ENCODE results near the gene SLC38A2. TPM values are rescaled to one million over a fixed set of nuclear protein-coding genes. Genes with fewer than 3 reads are reported as not detected.
"Not testable (repeated sequence)": the region's sequence is repeated elsewhere in the genome, so short reads cannot be mapped to it uniquely, and the experiment has no call there.

The SLC38A2 gene
- total RNA-seq = 260 and 387 TPM in 2 replicates

DNA sequence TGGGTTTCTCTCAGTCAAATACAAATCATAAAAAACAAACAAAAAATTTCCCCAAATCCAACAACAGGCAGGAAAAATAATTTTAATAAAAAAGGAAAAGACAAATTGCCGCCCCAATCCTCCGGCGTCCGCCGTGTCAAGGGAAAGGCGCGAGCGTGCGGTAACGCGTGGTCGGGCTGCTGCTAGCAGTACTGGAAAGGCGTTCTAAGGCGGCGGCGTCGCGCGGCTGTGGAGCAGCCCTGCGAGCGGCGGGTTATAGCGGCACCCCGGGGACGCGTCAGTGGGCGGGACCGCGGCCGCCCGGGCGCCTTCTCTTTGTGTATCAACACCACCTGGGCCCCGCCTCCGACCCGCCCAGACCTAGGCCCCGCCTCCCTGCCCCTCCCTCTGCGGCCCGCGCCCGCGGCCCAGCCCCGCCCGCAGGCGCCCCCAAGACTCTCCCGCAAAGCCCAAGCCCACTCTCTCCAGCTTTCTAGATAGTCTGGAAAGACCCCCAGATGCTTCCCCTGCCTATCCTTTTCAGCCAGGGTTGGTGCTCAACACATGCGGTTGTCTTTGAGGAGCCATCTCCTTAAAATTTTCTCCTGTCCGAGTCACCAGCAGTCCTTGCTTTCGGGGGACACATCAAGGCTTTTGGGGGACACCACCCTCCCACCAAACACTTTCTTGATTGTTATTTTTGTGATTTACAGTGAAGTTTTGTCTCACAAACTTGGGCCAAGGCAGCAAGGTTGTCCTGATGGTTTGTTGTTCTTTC, at the start of gene SLC38A2:
TSS of gene SLC38A2 (minus strand) at position 230 of the 757 bp plus-strand sequence. CDS start 1,480 bp downstream, outside the sequence.
- DNase-seq (ENCODE audit: extremely low read depth, low read depth, low spot score) = no peak

DNA sequence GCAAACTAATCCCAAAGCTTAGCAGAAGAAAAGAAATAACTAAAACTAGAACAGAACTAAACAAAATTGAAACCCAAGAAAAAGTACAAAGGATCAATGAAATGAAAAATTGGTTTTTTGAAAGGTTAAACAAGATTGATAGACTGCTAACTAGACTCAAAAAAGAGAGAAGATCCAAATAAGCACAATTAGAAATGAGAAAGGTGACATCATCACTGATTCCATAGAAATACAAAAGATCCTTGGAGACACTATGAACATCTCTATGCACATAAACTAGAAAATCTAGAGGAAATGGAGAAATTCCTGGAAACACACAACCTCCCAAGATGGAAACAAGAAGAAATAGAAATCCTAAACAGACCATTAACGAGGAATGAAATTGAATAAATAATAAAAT, 47.1 kb upstream of the SLC38A2 start:
- no peak for DNase-seq (ENCODE audit: extremely low read depth, low read depth, low spot score)

DNA sequence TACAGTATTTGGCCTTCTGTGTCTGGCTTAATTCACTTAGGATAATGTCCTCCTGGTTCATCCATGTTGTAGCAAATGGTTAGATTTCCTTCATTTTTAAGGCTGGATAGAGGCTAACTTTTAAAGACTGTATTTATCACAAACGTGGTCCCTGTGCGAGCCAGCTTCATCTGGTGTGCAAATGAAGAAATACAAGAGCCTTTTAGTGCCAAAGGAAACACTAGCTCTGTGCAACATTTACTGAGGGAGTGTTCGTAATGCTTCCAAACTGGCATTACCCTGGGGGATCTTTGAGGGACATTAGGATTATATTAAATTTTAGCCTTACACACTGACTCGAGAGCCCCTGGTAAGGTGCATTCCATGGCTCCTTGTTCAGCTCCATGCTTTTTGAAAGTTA, 43.0 kb upstream of the SLC38A2 start:
- DNase-seq (ENCODE audit: extremely low read depth, low read depth, low spot score) = no peak

- DNase-seq (ENCODE audit: extremely low read depth, low read depth, low spot score) = no peak
These were observed 42.2 kb upstream of the SLC38A2 start for GRCh38 chr12:46414591-46415268.

- no peak for DNase-seq (ENCODE audit: extremely low read depth, low read depth, low spot score)
These were observed 40.8 kb upstream of the SLC38A2 start for GRCh38 chr12:46413368-46413767.

DNA sequence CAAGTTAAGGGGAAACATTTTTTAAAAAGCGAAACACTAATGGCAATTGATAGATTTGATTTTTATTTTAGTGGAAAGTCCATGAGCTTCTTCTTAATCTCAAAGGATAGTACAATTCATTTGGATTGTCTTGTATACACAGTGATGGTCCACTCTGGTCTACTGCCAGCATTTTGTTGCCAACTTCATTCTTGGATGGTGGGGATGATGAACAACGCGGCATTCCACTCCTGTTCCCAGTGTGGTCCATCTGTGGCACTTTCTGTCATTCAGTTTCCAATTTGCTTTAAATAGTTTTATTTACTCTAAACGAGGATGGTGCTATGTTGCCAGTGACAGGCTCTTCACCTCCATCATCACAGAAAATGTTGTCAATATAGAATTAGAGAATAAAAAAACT, 40.3 kb upstream of the SLC38A2 start:
- DNase-seq (ENCODE audit: extremely low read depth, low read depth, low spot score) = no peak

- no peak for DNase-seq (ENCODE audit: extremely low read depth, low read depth, low spot score)
These were observed 37.9 kb upstream of the SLC38A2 start for GRCh38 chr12:46410495-46410894.

DNA sequence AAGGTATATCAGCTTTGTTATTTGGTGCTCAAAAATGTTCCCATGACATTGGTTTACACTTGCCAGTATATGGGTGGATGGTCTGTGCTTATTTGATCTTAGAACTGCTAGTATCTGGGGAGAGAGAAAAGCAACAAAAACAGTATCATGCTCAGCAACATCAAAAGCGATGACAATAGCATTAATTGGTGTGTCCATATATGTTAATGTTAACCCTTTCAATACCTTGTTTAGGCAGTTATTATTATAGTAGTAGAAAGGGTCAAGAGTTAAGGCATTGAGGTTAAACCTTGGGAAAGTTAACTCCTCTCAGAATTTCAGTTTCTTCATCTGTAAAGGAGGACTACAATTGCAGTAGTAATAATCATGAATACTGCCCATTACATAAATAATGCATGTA, 37.4 kb upstream of the SLC38A2 start:
- DNase-seq (ENCODE audit: extremely low read depth, low read depth, low spot score) = no peak

- DNase-seq (ENCODE audit: extremely low read depth, low read depth, low spot score) = no peak
These were observed 36.8 kb upstream of the SLC38A2 start for GRCh38 chr12:46409342-46409741.

DNA sequence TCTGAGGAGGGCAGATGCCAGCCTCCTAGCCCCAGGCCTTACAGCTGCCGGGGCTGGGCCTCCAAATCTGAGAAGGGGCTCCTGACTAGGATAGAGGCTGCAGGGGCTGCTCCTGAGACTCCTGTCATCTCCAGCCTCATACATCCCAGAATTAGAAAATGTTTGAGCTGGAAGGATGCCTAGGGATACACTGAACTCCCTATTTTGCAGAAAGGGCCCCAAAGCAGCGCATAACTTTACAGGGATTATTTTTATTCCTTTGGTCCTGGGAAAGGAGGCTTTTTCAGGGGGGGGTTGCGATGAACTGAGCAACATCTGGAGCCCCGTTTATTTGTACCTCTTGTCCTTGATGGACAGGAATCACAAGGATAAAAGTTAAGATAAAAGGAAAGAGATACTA, 35.9 kb upstream of the SLC38A2 start:
- DNase-seq (ENCODE audit: extremely low read depth, low read depth, low spot score) = no peak

GRCh38 chr12:46407361-46407760, 34.8 kb upstream of the SLC38A2 start:
- DNase-seq (ENCODE audit: extremely low read depth, low read depth, low spot score) = no peak

DNA sequence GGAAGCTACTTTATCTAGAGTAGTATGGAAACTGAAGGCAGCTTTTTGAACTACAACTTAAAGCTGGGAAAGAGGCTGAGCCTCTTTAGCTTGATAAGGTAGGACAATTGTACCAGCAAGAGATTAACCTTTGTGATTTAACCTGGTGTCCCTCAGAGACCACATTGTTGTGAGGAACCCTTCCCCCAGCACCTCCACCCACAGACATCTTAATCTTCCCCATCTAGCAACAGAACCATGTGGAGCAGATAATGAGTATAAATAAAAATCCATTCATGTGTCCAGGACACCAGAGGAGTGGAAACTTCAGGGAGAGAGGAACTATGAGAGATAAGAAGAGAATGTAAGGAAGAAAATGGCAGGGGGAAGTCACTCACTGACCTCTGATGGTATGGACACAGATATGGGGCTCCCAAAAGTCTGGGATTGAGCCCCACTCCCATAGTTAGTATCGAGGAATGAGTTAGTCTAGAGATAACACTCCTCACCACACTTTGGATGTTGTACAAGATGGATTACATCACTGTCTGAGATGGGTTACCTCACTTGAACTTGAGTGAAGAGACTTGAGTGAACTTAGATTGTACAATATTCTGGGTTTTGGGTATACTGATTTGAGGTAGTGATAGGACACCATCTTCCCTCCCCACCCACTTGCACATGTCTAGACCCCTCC, 33.9 kb upstream of the SLC38A2 start:
- DNase-seq (ENCODE audit: extremely low read depth, low read depth, low spot score) = no peak

- DNase-seq (ENCODE audit: extremely low read depth, low read depth, low spot score) = no peak
These were observed 32.2 kb upstream of the SLC38A2 start for GRCh38 chr12:46404733-46405132.

- DNase-seq (ENCODE audit: extremely low read depth, low read depth, low spot score) = no peak
These were observed 31.7 kb upstream of the SLC38A2 start for GRCh38 chr12:46404225-46404631.

DNA sequence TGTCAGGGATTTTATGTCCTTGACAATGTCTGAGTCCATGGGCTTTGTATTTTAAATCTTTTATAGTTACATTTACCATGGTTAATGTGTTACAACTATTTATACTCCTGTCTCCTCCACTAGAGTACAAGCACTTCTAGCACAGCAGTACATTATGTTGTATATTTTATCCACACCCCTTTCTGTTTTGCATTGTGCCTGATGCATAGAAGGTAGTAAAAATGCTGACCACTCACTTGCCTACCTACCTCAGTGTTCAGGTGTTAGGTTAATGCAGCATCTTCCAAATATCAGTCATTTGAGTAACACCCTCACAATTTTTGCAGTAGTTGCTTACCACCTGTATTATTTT, 31.1 kb upstream of the SLC38A2 start:
- no peak for DNase-seq (ENCODE audit: extremely low read depth, low read depth, low spot score)

- no peak for DNase-seq (ENCODE audit: extremely low read depth, low read depth, low spot score)
These were observed 30.6 kb upstream of the SLC38A2 start for GRCh38 chr12:46402941-46403718.

GRCh38 chr12:46402451-46402850, 29.9 kb upstream of the SLC38A2 start:
- no peak for DNase-seq (ENCODE audit: extremely low read depth, low read depth, low spot score)

GRCh38 chr12:46401662-46402061, 29.1 kb upstream of the SLC38A2 start:
- DNase-seq (ENCODE audit: extremely low read depth, low read depth, low spot score) = no peak

GRCh38 chr12:46400406-46400805, 27.8 kb upstream of the SLC38A2 start:
- no peak for DNase-seq (ENCODE audit: extremely low read depth, low read depth, low spot score)

- DNase-seq (ENCODE audit: extremely low read depth, low read depth, low spot score) = not testable (repeated sequence)
These were observed 27.1 kb upstream of the SLC38A2 start for GRCh38 chr12:46399461-46400248.
